GM19397 (cell line): Measurements from ENCODE around the gene JAZF1.

Source experiments
- ATAC-seq: cut with Tn5 transposase; IDR thresholded peaks from one replicate; pipeline ENCODE4 v1.9.1; 2021; ENCODE audit warnings: mild to moderate bottlenecking, moderate library complexity; ENCODE audit not compliant: unreplicated experiment

The JAZF1 gene

DNA sequence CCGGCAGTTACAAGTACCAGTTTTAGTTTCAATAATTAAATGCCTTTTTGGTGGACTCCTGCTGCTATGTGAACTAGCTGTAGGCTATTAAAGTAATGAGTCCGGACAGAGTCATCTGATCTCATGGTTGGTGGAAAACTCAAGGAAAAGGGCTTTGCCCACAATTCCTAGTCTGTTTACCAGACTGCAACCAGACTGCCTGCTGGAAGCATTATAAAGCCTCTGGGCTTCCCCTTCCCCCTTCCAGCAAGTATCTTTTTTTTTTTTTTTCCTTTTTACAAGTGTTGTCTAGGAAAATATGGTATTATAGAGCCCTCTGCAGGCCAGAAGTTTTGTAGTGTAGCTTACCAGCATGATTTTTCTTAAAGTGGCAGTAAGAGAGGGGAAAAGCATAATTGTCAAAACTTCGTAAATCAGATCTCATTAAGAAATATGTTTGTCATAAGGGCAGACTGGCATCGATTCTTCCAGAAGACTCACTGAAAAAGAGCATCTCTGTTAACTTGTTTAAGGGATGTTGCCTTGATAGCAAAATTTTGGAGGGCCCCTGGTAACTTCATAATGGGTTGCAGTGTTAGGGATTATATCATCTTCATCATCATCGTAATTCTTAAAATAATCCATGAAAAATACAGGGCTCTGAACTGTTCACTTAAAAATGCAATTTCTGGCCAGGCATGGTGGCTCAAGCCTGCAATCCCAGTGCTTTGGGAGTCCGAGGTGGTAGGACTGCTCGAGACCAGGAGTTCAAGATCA is 259.3 kb downstream of the JAZF1 start:
- no peak for ATAC-seq

DNA sequence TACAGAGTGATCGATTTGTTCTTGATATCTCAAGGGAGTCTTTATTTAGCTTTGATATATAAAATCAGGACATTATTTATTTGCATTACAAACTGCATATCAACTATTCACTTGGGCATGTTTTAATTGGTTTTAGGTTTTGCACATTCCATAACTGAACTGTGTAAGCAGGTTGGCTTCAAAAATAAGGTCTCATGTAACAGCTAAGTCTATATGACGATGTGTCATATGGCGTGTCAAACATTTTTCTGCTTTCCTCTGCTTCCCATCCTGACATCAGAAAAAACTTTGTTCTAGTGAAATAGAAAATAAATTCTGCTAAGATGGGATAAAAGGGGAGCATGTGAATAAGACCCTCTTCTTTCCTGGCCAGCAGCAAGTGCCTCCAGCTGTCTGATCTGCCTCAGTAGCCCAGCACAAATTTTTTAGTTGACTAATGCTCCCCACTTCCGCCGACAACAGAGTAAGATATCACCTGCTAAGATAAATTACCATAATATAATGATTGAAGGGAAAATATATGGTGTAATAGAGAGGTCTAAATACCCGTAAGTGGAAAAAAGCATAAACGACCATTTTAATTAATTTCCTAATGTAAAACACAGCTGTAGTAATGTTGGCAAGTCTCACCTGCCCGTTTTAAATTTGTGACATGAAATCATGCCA is 260.2 kb downstream of the JAZF1 start:
- no peak for ATAC-seq

DNA sequence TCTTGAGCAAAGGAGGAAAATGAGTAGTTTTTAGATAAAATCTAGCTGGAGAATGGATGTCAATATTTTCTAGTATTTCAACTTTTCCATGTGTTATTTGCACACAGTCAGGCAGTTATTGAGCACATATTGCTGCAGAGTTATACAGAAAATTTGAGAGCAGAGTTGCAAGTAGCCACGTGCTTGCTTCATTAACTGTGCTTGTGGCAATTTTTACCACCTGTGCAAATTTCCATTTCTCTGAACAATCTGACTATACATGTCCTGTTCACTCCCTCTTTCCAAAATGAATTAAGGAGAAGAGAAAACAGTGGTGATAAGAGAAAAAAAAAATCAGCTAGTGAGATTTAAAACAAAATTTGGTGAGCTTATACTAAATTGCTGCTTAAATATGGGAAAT is 262.1 kb downstream of the JAZF1 start:
- ATAC-seq = no peak

DNA sequence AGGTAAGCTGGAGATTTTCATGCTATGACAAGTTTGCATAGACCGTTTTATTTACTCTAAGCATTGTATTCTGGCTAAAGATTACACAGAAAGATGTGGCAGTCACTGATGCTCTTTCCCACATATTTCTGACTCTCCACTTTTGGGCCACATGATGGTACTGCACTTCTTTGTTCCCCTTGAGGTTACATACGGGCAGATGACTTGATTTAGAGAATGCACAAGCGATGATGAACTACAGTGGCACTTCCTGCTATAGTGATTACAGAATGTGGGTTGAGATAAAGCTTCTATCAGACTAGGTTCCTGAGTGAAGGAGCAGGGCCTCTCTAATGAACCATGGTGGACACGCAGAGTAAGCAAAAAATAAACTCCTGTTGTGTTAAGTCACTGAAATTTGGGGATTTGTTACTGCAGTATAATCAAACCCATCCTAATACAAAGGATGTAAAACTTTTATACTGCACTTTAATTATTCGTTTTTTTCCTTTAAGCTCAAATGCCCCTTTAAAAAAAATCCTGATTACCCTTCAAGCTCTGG is 262.8 kb downstream of the JAZF1 start:
- no peak for ATAC-seq

GRCh38 chr7:27917119-27917518 is 263.5 kb downstream of the JAZF1 start:
- ATAC-seq = no peak

GRCh38 chr7:27916372-27916771 is 264.2 kb downstream of the JAZF1 start:
- ATAC-seq = no peak

GRCh38 chr7:27914409-27914808 is 266.2 kb downstream of the JAZF1 start:
- ATAC-seq = no peak

DNA sequence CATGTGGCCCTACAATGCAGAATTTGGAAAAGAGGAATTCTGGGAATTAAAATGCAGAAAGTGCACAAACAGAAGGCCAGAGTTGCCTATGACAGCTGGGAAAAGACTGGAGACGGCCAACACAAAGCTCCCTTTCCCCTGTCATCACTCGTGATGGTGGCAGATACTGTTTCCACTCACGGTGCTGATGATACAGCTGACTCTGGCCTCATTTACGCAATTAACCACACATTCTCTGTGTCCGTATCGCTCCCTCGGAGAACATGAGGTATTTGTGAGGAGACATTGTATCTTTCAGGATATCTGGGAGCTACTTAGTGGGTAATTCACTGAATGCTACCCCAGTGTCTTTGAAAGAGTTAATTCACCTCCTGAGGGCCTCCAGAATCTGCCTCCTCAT is 267.8 kb downstream of the JAZF1 start:
- no peak for ATAC-seq

DNA sequence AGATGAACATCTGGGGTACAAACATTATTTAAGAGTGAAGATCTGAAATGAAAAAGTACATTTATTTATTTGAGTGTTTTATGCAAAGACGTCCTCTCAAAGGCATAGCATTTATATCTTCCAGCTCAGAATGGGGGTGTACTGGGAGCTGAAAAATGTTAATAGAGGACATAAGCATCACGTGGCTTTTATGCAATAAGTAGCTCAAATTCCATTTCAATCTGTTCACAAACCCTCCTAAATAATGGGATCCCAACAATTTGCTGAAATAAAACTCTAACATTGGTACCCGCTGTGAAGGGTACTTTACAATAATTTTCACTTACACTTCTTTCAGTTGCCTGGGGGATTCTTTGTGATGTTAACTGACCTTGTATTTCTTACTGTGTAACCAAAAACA is 268.7 kb downstream of the JAZF1 start:
- ATAC-seq = no peak

GRCh38 chr7:27910326-27910725 is 270.3 kb downstream of the JAZF1 start:
- no peak for ATAC-seq

DNA sequence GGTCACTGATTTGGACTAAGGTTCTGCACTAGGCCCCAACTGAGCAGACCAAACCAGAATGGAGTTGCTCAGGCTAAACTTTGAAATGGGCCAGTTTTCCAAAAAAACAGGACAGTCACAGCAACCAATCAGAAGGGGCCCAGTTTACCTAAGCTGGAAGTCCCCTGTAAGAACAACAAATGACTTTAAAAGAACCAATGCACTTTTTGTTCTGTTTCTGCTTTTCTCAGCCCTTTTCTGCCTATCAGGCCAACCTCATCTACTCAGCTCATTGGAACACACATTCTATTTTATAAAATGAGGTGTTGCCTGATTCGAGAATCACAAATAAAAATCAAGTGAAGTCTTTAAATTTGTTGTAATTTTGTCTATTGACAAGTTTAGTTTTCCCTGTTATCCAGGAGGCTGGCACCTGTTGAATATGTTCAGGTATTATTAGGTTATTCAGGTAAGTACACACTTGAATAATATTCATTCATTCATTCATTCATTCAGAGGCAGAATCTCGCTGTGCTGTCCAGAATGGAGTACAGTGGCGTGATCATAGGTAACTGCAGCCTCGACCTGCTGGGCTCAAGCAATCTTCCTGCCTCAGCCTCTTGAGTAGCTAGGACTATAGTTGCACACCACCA is 271.9 kb downstream of the JAZF1 start:
- ATAC-seq = no peak

GRCh38 chr7:27906385-27907091 is 274.1 kb downstream of the JAZF1 start:
- no peak for ATAC-seq

DNA sequence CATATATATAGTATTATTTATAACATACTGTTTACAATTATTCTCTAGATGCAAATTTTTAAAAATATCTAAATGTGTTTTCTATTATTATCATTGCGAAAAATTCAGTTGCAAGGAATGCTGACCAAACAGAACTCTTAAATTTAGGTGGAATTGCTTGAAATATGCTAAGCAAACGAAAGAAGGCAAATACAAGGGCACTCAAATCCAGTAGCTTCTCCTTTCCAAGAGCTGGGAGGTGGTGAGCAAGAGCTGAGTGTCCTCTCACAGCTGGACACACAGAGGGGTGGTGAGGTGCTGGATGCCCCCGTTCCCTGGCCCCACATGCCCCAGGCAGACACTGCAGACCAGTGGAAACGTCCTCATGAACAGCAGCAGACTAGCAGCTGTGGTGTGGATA is 274.6 kb downstream of the JAZF1 start:
- ATAC-seq = no peak

DNA sequence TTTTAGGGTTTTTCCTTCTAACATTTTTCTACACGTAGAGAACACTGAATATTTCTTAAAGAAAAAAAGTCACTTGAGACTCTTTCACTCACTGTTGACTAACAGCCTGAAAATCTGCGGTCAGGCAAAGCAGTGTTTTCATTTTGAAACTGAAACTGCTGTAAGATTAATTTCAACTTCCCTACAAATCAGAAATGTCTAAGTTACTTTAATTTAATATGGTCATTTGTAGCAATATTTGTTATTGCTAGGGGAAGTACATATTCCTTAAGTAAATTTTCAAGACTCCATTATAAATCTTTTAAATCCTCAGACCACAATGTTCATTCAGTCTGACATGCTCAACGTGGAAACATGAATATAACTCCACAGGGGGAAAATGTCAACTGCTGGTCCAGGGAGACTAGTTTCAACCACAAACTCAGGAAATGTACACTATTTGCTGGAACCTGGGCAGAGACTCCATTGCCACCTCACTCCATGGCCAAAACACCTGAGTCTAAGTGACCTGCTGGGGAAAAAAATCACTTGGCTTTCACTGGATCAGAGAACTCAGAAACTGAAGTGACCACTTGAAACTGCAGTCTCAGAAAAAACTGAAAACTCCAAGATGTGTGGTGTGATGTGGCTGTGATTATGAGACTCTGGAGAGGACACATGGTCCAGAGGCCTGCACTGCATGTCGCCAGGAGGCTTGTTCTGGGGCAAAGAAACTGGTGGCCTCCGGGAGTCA is 279.4 kb downstream of the JAZF1 start:
- peak; percentile 66 for ATAC-seq

GRCh38 chr7:27900006-27900405 is 280.6 kb downstream of the JAZF1 start:
- ATAC-seq = no peak

- no peak for ATAC-seq
Observed at GRCh38 chr7:27899601-27900000, 281.0 kb downstream of the JAZF1 start.

DNA sequence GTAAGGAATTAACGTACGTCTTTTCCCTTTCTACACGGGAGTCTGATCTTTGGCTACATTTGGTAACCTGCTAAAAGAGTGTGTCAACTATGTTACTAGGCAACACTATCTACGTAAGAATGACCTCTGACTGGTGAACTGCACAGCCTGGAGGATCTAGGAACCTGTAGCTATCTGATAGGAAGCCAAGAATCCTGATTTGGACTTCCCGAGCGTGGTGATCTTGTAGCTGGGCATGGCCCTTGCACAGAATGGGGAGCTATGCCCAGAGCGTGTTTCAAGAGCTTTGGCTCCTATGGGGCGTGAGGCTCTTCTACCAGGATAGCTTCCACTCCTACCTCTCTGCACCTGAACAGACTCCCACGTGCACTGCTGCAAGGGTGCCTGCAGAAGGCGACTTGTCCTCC is 283.2 kb downstream of the JAZF1 start:
- no peak for ATAC-seq

DNA sequence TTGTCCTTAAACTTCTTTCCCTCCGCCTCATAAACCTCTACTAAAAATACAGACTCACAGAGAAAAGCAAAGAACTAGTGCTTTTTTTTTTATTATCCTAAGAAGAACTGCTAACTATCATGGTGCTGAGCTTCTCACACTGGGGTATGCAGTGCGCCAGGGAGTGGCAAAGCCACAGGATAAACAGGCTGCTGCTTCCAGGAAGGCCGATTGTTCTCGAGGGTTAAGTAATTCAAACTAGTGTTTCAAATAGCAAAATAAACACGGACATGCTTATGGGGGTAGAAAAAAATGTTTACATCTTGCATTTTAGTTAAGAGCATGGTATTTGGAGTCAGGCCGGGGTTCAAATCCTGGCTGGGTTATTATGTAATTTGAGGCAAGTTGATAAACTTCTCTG is 283.6 kb downstream of the JAZF1 start:
- ATAC-seq = no peak

GRCh38 chr7:27895551-27895950 is 285.0 kb downstream of the JAZF1 start:
- no peak for ATAC-seq

DNA sequence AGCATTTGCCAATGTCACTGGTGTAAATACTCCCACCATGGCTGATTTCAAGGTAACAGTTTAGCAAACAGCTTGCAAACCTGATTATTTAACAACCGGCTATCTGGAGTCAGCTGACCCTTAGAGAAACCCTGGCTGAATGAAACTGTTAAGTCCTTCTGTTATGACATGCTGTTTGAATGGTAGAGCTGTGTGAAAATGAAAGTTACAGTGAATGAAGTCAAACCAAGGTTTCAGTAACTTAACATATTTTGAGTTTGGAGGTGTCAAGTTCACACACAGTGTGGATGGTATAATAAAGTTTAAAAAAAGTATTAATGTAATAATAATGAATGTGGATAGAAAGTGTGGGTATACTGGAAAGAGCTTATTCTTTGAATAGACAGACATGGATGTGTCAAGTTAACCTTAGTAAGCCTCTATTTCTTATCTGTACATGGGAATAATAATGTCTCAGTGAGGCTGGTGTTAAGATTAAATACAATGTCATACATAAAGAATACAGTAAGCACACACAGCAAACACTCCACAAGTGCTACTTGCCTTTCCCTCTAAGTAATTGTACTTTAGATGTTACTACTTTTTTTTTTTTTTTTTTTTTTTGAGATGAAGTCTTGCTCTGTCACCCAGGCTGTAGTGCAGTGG is 290.3 kb downstream of the JAZF1 start:
- peak; percentile 96 for ATAC-seq
